Karpas-422 (cell line): Measurements from ENCODE around the gene WWC2. TPM values are rescaled to one million over a fixed set of nuclear protein-coding genes. Genes with fewer than 3 reads are reported as not detected.

Experiments used
- DNase-seq: peaks from one replicate; pipeline ENCODE4 v3.0.0-alpha.2; 2015
- H2AFZ ChIP-seq: fragments of 200-600 bp; sonication (generic); 2 replicates; pipeline ENCODE4 v1.6.1; 2014; ENCODE audit warnings: antibody characterized with exemption, low read length, mixed read lengths
- H3K27ac ChIP-seq: fragments of 200-600 bp; sonication (generic); 2 replicates; pipeline ENCODE4 v1.5.1; 2014; ENCODE audit warnings: mild to moderate bottlenecking, low read length, moderate library complexity
- H3K27me3 ChIP-seq: fragments of 200-600 bp; sonication (generic); 2 replicates; pipeline ENCODE4 v1.6.1; 2014; ENCODE audit warnings: low read length, mixed read lengths
- H3K36me3 ChIP-seq: fragments of 200-600 bp; sonication (generic); 2 replicates; pipeline ENCODE4 v1.6.1; 2014; ENCODE audit warnings: low read length, mixed read lengths; ENCODE audit not compliant: insufficient read depth
- H3K4me1 ChIP-seq: fragments of 200-600 bp; sonication (generic); 2 replicates; pipeline ENCODE4 v1.6.1; 2014; ENCODE audit warnings: mild to moderate bottlenecking, low read length, mixed read lengths
- H3K4me2 ChIP-seq: fragments of 200-600 bp; sonication (generic); 2 replicates; pipeline ENCODE4 v1.6.1; 2014; ENCODE audit warnings: low read length, low read depth, mild to moderate bottlenecking; ENCODE audit not compliant: poor library complexity, severe bottlenecking
- H3K4me3 ChIP-seq: fragments of 200-600 bp; sonication (generic); 2 replicates; pipeline ENCODE4 v1.5.1; 2014; ENCODE audit warnings: mild to moderate bottlenecking, antibody characterized with exemption, low read length, mixed read lengths
- H3K79me2 ChIP-seq: fragments of 200-600 bp; sonication (generic); 2 replicates; pipeline ENCODE4 v1.6.1; 2014; ENCODE audit warnings: mild to moderate bottlenecking, low read length, mixed read lengths
- H3K9ac ChIP-seq: fragments of 200-600 bp; sonication (generic); 2 replicates; pipeline ENCODE4 v1.6.0; 2014; ENCODE audit warnings: low read length
- H3K9me2 ChIP-seq: fragments of 200-600 bp; sonication (generic), shearing (Covaris generic); replicated peaks from 2 replicates; pipeline ENCODE4 v1.6.0; 2014; ENCODE audit warnings: mild to moderate bottlenecking, low read length, moderate library complexity; ENCODE audit not compliant: insufficient read depth
- H3K9me3 ChIP-seq: fragments of 300-700, 200-600 bp; sonication (generic); 2 replicates; pipeline ENCODE4 v1.6.1; 2014; ENCODE audit warnings: low read length, mixed read lengths
- H4K20me1 ChIP-seq: fragments of 200-600 bp; sonication (generic); 2 replicates; pipeline ENCODE4 v1.6.1; 2014; ENCODE audit warnings: mild to moderate bottlenecking, antibody characterized with exemption, low read length, low read depth; ENCODE audit not compliant: insufficient read depth
- total RNA-seq: library from RNA; depleted of rRNA; stranded (reverse); fragments of >200 nt; shearing (Covaris generic); gene quantifications from 2 replicates; pipeline ENCODE4 v1.2.3, GENCODE V29; 2014; ENCODE audit warnings: low replicate concordance

WWC2 gene
- total RNA-seq, 1 experiment from 2014 or later, result not detected

GRCh38 chr4:183268556-183268955 is 169.5 kb downstream of the WWC2 start:
- no peaks in the 10 kb centered on the region for H4K20me1 ChIP-seq
- DNase-seq, result no peak
- H3K27ac ChIP-seq, result no peak overlapping the region
- no peak overlapping the region for H3K4me3 ChIP-seq
- no peaks in the 10 kb centered on the region for H3K79me2 ChIP-seq
- no peak overlapping the region for H3K4me2 ChIP-seq
- H3K9me3 ChIP-seq, result no peaks in the 10 kb centered on the region
- no peak overlapping the region for H3K9ac ChIP-seq
- no peaks in the 10 kb centered on the region for H3K4me1 ChIP-seq
- no peaks in the 10 kb centered on the region for H3K9me2 ChIP-seq
- H2AFZ ChIP-seq, result no peak overlapping the region
- H3K27me3 ChIP-seq, result no peaks in the 10 kb centered on the region
- H3K36me3 ChIP-seq, result no peaks in the 10 kb centered on the region

GRCh38 chr4:183272384-183272783 is 173.3 kb downstream of the WWC2 start:
- H3K4me1 ChIP-seq, result no peaks in the 10 kb centered on the region
- no peak overlapping the region for H3K4me2 ChIP-seq
- H4K20me1 ChIP-seq, result no peaks in the 10 kb centered on the region
- no peaks in the 10 kb centered on the region for H3K9me3 ChIP-seq
- DNase-seq, result no peak
- no peaks in the 10 kb centered on the region for H3K36me3 ChIP-seq
- no peaks in the 10 kb centered on the region for H3K79me2 ChIP-seq
- H3K27me3 ChIP-seq, result no peaks in the 10 kb centered on the region
- no peak overlapping the region for H3K4me3 ChIP-seq
- H3K27ac ChIP-seq, result no peak overlapping the region
- H2AFZ ChIP-seq, result no peak overlapping the region
- no peaks in the 10 kb centered on the region for H3K9me2 ChIP-seq
- no peak overlapping the region for H3K9ac ChIP-seq

- Histone ChIP-seq H3K4me1 (no peaks in the 10 kb centered on the region), H2AFZ (no peak overlapping the region), H3K9me3 (no peaks in the 10 kb centered on the region), H3K4me2 (no peak overlapping the region), H3K9ac (no peak overlapping the region), H3K9me2 (no peaks in the 10 kb centered on the region), H3K79me2 (no peaks in the 10 kb centered on the region), H4K20me1 (no peaks in the 10 kb centered on the region), H3K27me3 (no peaks in the 10 kb centered on the region), H3K27ac (no peak overlapping the region), H3K4me3 (no peak overlapping the region), H3K36me3 (no peaks in the 10 kb centered on the region)
- DNase-seq, result no peak
These were observed 177.0 kb downstream of the WWC2 start for GRCh38 chr4:183276106-183276505.

GRCh38 chr4:183284258-183284785 is 185.3 kb downstream of the WWC2 start:
- H3K4me1 ChIP-seq, result no peaks in the 10 kb centered on the region
- H3K9me2 ChIP-seq, result no peaks in the 10 kb centered on the region
- H3K27me3 ChIP-seq, result no peaks in the 10 kb centered on the region
- H3K4me3 ChIP-seq, result no peak overlapping the region
- no peak overlapping the region for H3K9ac ChIP-seq
- no peak overlapping the region for H2AFZ ChIP-seq
- no peak overlapping the region for H3K4me2 ChIP-seq
- no peaks in the 10 kb centered on the region for H3K9me3 ChIP-seq
- no peaks in the 10 kb centered on the region for H3K36me3 ChIP-seq
- no peak overlapping the region for H3K27ac ChIP-seq
- no peaks in the 10 kb centered on the region for H3K79me2 ChIP-seq
- no peak for DNase-seq
- no peaks in the 10 kb centered on the region for H4K20me1 ChIP-seq

- Histone ChIP-seq H3K79me2 (no peaks in the 10 kb centered on the region), H2AFZ (no peak overlapping the region), H3K27ac (no peak overlapping the region), H3K4me2 (no peak overlapping the region), H3K9ac (no peak overlapping the region), H3K4me3 (no peak overlapping the region), H3K4me1 (no peaks in the 10 kb centered on the region), H3K9me3 (no peaks in the 10 kb centered on the region), H3K36me3 (no peaks in the 10 kb centered on the region), H4K20me1 (no peaks in the 10 kb centered on the region), H3K9me2 (no peaks in the 10 kb centered on the region), H3K27me3 (no peaks in the 10 kb centered on the region)
- DNase-seq, result no peak
These were observed 185.9 kb downstream of the WWC2 start for GRCh38 chr4:183284965-183285364.

- no peak overlapping the region for H3K9ac ChIP-seq
- no peaks in the 10 kb centered on the region for H3K27me3 ChIP-seq
- no peak overlapping the region for H3K4me2 ChIP-seq
- no peaks in the 10 kb centered on the region for H3K36me3 ChIP-seq
- no peak overlapping the region for H3K27ac ChIP-seq
- no peak overlapping the region for H2AFZ ChIP-seq
- no peaks in the 10 kb centered on the region for H4K20me1 ChIP-seq
- no peak overlapping the region for H3K4me3 ChIP-seq
- no peaks in the 10 kb centered on the region for H3K9me2 ChIP-seq
- no peak for DNase-seq
- H3K4me1 ChIP-seq, result no peaks in the 10 kb centered on the region
- H3K79me2 ChIP-seq, result no peaks in the 10 kb centered on the region
- H3K9me3 ChIP-seq, result no peaks in the 10 kb centered on the region
These were observed 186.8 kb downstream of the WWC2 start for GRCh38 chr4:183285886-183286285.

GRCh38 chr4:183286590-183287308 is 187.7 kb downstream of the WWC2 start:
- DNase-seq, result no peak

GRCh38 chr4:183287309-183287659 is 188.2 kb downstream of the WWC2 start:
- Histone ChIP-seq H3K4me1 (no peaks in the 10 kb centered on the region), H3K4me3 (no peak overlapping the region), H3K4me2 (no peak overlapping the region), H2AFZ (no peak overlapping the region), H3K79me2 (no peaks in the 10 kb centered on the region), H3K9me3 (no peaks in the 10 kb centered on the region), H3K27me3 (no peaks in the 10 kb centered on the region), H3K9me2 (no peaks in the 10 kb centered on the region), H3K36me3 (no peaks in the 10 kb centered on the region), H4K20me1 (no peaks in the 10 kb centered on the region), H3K9ac (no peak overlapping the region), H3K27ac (no peak overlapping the region)
- DNase-seq, result no peak

More at GRCh38 chr4:183286590-183287308, 187.7 kb downstream of the WWC2 start:
- Histone ChIP-seq H3K4me3 (no peak overlapping the region), H3K9me3 (no peaks in the 10 kb centered on the region), H3K9ac (no peak overlapping the region), H3K36me3 (no peaks in the 10 kb centered on the region), H2AFZ (no peak overlapping the region), H3K4me1 (no peaks in the 10 kb centered on the region), H3K4me2 (no peak overlapping the region), H3K27ac (no peak overlapping the region), H4K20me1 (no peaks in the 10 kb centered on the region), H3K79me2 (no peaks in the 10 kb centered on the region), H3K9me2 (no peaks in the 10 kb centered on the region), H3K27me3 (no peaks in the 10 kb centered on the region)
